SH-SY5Y (cell line): Measurements from ENCODE around the gene CDC42BPB.

Experiments used
- GATA2 ChIP-seq: IDR thresholded peaks from 2 replicates; pipeline ENCODE4 v1.6.1; 2011; ENCODE audit warnings: mild to moderate bottlenecking, low read depth, low read length
- GATA3 ChIP-seq: IDR thresholded peaks from 2 replicates; pipeline ENCODE4 v1.6.1; 2011; ENCODE audit warnings: low read depth, mild to moderate bottlenecking, low read length, moderate library complexity

DNA sequence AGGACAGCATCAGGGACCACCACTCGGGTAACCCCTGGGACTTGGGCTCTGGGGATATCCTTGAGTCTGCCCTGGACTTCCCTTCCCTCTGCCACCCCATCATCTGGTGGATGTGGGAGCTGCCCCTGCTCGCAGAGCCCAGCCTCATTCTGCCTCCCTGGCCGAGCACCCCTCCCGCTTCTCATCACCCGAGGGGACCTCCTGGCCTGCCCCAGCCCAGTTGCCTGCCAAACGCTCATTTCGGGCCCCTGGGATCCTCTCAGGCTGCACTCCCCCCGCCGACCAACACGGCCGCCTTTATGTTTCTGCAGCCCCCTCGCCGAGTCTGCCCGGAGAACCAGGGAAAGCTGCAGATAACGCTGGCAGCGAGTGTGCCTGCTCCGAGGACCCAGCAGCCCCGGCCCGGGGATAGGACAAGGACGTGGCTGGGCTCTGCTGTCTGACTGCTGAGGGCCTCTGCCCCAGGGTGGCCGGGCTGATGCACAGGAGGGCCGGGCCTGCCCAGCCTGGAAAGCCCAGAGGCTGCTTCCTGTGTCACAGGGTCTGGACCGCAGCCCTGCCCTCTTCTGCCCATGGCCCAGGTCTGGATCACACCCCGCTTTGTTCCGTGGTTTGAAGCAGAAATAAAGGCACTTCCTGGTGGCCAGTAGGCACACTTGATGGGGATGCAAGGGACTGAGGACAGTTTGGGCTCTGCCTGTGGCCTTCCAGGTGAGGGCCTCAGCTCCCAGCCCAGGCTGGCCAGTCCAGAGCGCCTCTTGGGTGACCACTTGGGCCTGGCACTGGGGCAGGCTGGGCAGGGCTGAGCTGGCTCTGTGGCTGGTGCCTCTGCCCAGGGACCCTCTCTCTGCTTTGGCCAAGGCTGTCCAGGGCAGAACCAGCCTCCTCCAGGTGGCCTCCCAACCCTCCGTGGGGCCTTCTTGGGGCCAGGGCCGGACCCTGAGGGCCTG lies 32.3 kb upstream of the CDC42BPB start:
- TF ChIP-seq GATA2 (no peak), GATA3 (no peak)
